Neural cell (in vitro differentiated cells): ENCODE measurements around the gene TMEM30A. TPM values are rescaled to one million over a fixed set of nuclear protein-coding genes. Genes with fewer than 3 reads are reported as not detected.

Experiments
- H2AFZ ChIP-seq: fragments of 200-600, 300-800 bp; sonication (generic), shearing (Covaris generic); 2 replicates; pipeline ENCODE4 v1.6.0; 2014; ENCODE audit warnings: low read depth, mild to moderate bottlenecking, antibody characterized with exemption, low read length, moderate library complexity
- H3F3A ChIP-seq: fragments of 200-600 bp; shearing (Covaris generic); 2 replicates; pipeline ENCODE4 v1.6.1; 2016; ENCODE audit warnings: mild to moderate bottlenecking, moderate library complexity, mixed read lengths, antibody characterized with exemption, low read length; ENCODE audit not compliant: insufficient read depth, poor library complexity, severe bottlenecking
- H3K27ac ChIP-seq: fragments of 200-600, 300-800 bp; sonication (generic), shearing (Covaris generic); 2 replicates; pipeline ENCODE4 v1.5.1; 2014; ENCODE audit warnings: mild to moderate bottlenecking, low read length, moderate library complexity
- H3K27me3 ChIP-seq: fragments of 300-800, 200-600 bp; sonication (generic), shearing (Covaris generic); 2 replicates; pipeline ENCODE4 v1.6.0; 2014; ENCODE audit warnings: mild to moderate bottlenecking, low read depth, low read length, moderate library complexity; ENCODE audit not compliant: insufficient read depth
- H3K36me3 ChIP-seq: fragments of 300-800, 200-600 bp; sonication (generic), shearing (Covaris generic); 2 replicates; pipeline ENCODE4 v1.5.1; 2014; ENCODE audit warnings: mild to moderate bottlenecking, antibody characterized with exemption, low read length, moderate library complexity; ENCODE audit not compliant: insufficient read depth
- H3K4me2 ChIP-seq: fragments of 300-800, 200-600 bp; sonication (generic), shearing (Covaris generic); 2 replicates; pipeline ENCODE4 v1.6.0; 2014; ENCODE audit warnings: mild to moderate bottlenecking, low read length
- H3K4me3 ChIP-seq: fragments of 300-800, 200-600 bp; sonication (generic), shearing (Covaris generic); 2 replicates; pipeline ENCODE4 v1.5.1; 2014; ENCODE audit warnings: mild to moderate bottlenecking, low read length, moderate library complexity
- H3K79me2 ChIP-seq: fragments of 200-600 bp; shearing (Covaris generic); replicated peaks from 2 replicates; pipeline ENCODE4 v1.6.0; 2014; ENCODE audit warnings: mild to moderate bottlenecking, low read length, moderate library complexity; ENCODE audit not compliant: insufficient read depth
- H3K9ac ChIP-seq: fragments of 300-800, 200-600 bp; sonication (generic), shearing (Covaris generic); 2 replicates; pipeline ENCODE4 v1.6.1; 2016; ENCODE audit warnings: mild to moderate bottlenecking, low read length, mixed read lengths
- H3K9me2 ChIP-seq: fragments of 200-600 bp; shearing (Covaris generic); 2 replicates; pipeline ENCODE4 v1.6.1; 2016; ENCODE audit warnings: mild to moderate bottlenecking, low read length, mixed read lengths; ENCODE audit not compliant: insufficient read depth
- H3K9me3 ChIP-seq: fragments of 200-600, 300-800 bp; sonication (generic), shearing (Covaris generic); 2 replicates; pipeline ENCODE4 v1.6.1; 2016; ENCODE audit warnings: mild to moderate bottlenecking, mixed run types, low read length, moderate library complexity, mixed read lengths
- H4K20me1 ChIP-seq: fragments of 200-600 bp; shearing (Covaris generic); 2 replicates; pipeline ENCODE4 v1.6.1; 2016; ENCODE audit warnings: mild to moderate bottlenecking, mixed run types; ENCODE audit not compliant: insufficient read depth
- CTCF ChIP-seq: fragments of 450-650 bp; IDR thresholded peaks from 2 replicates; pipeline ENCODE4 v1.5.1; 2014; ENCODE audit warnings: antibody characterized with exemption, mild to moderate bottlenecking, moderate library complexity; ENCODE audit not compliant: poor library complexity, severe bottlenecking
- EP300 ChIP-seq: fragments of 450-650 bp; conservative IDR thresholded peaks from 2 replicates; pipeline ENCODE4 v1.6.1; 2014; ENCODE audit warnings: antibody characterized with exemption, mild to moderate bottlenecking, moderate library complexity; ENCODE audit not compliant: poor library complexity, severe bottlenecking
- EZH2 ChIP-seq: fragments of 200-600, 300-800 bp; shearing (Covaris generic), sonication (generic); IDR thresholded peaks from 2 replicates; pipeline ENCODE4 v1.6.1; 2014; ENCODE audit warnings: antibody characterized with exemption, low read length, borderline replicate concordance, mild to moderate bottlenecking; ENCODE audit not compliant: insufficient read depth, poor library complexity, severe bottlenecking
- MXI1 ChIP-seq: fragments of 450-650 bp; conservative IDR thresholded peaks from 2 replicates; pipeline ENCODE4 v1.6.1; 2014; ENCODE audit warnings: antibody characterized with exemption, mild to moderate bottlenecking; ENCODE audit not compliant: poor library complexity, severe bottlenecking
- POLR2AphosphoS5 ChIP-seq: IDR thresholded peaks from 2 replicates; pipeline ENCODE4 v1.6.1; 2012
- RAD21 ChIP-seq: fragments of 450-650 bp; conservative IDR thresholded peaks from 2 replicates; pipeline ENCODE4 v1.6.1; 2014; ENCODE audit warnings: antibody characterized with exemption, mild to moderate bottlenecking, moderate library complexity
- REST ChIP-seq: IDR thresholded peaks from 2 replicates; pipeline ENCODE4 v1.6.1; 2012; ENCODE audit warnings: borderline replicate concordance
- SMC3 ChIP-seq: fragments of 450-650 bp; conservative IDR thresholded peaks from 2 replicates; pipeline ENCODE4 v1.6.1; 2014; ENCODE audit warnings: antibody characterized with exemption, mild to moderate bottlenecking, moderate library complexity; ENCODE audit not compliant: poor library complexity
- TAF1 ChIP-seq: IDR thresholded peaks from 2 replicates; pipeline ENCODE4 v1.6.1; 2012; ENCODE audit warnings: low read depth
- polyA plus RNA-seq: library from polyadenylated mRNA; depleted of rRNA; stranded (reverse); fragments of >200 nt; gene quantifications from 2 replicates; pipeline ENCODE4 v1.2.3, GENCODE V29; 2014

Gene TMEM30A
- polyA plus RNA-seq, 1 donor from 2014 or later, result 110 TPM

DNA sequence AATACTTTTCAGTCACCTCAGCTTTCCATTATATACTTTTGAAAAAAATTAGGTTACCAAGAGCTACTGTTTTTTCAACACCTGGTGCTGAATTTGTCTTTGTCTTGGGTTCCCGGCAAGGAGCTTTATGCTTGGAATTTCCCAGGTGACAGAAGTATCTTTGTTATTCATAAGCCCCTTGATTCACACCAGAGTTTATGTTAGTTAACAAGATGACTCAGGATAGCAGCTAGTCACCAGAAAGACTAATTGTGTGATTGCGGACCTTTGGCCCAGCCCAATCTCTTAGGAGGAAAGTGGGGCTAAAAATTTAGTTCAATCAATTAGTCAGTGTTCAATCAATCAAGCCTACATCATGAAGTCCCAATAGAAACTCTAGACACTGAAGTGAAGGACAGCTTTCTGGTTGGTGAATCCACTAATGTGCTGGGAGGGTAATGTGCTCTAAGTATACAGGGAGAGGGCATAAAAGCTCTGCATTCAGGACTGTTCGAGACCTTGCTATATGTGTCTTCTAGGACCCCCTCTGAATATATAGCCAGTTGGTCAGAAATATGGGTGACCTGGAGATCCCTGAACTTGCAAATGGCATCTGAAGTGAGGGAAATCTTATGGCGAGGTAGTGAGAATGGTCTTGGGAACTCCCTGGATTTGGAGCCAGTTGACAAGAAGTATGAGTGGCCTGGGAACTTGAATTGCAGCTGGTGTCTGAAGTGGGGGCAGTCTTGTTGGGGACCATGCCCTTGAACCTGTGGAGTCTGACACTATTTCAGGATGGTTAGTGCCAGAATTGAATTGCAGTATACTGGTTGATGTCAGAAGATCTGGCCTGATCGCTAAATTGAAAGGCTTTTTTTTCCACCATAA, 16.2 kb downstream of the TMEM30A start:
- Histone ChIP-seq H4K20me1 (no peaks in the 10 kb centered on the region), H3K79me2 (peaks cover 46% of the 10 kb centered on the region)

More for the DNA sequence above, 16.2 kb downstream of the TMEM30A start:
- Histone ChIP-seq H3K36me3 (peaks cover 2% of the 10 kb centered on the region), H3K9me2 (no peaks in the 10 kb centered on the region), H3K27ac (no peak overlapping the region), H3K4me2 (no peak overlapping the region), H3K9me3 (no peaks in the 10 kb centered on the region), H2AFZ (no peak overlapping the region), H3K4me3 (no peak overlapping the region), H3F3A (no peaks in the 10 kb centered on the region), H3K9ac (no peak overlapping the region), H3K27me3 (no peaks in the 10 kb centered on the region)
- TF ChIP-seq MXI1, result no peak
- no peak for TF ChIP-seq SMC3
- no peak for TF ChIP-seq EP300
- TF ChIP-seq CTCF, result no peak
- no peak for TF ChIP-seq TAF1
- no peak for TF ChIP-seq RAD21
- TF ChIP-seq EZH2, result no peak
- TF ChIP-seq POLR2AphosphoS5, result no peak
- TF ChIP-seq REST, result no peak
